SW480 (cell line): ENCODE data around the gene SLC38A2.
A peak's percentile ranks its signal among the peaks of the same experiment; 100 is the strongest.
"Not testable (repeated sequence)": the region's sequence is repeated elsewhere in the genome, so short reads cannot be mapped to it uniquely, and the experiment has no call there.

Source experiments
- DNase-seq: peaks from one replicate; pipeline ENCODE4 v3.0.0-alpha.2; 2016; ENCODE audit warnings: low spot score

SLC38A2 gene

GRCh38 chr12:46372544-46373300 is at the start of gene SLC38A2:
Gene SLC38A2 (minus strand): TSS chr12:46372773. CDS start chr12:46371293, 1,480 bp downstream.
- DNase-seq, result peak; percentile 92

- no peak for DNase-seq
Observed at GRCh38 chr12:46419675-46420074, 47.1 kb upstream of the SLC38A2 start.

DNA sequence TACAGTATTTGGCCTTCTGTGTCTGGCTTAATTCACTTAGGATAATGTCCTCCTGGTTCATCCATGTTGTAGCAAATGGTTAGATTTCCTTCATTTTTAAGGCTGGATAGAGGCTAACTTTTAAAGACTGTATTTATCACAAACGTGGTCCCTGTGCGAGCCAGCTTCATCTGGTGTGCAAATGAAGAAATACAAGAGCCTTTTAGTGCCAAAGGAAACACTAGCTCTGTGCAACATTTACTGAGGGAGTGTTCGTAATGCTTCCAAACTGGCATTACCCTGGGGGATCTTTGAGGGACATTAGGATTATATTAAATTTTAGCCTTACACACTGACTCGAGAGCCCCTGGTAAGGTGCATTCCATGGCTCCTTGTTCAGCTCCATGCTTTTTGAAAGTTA is 43.0 kb upstream of the SLC38A2 start:
- DNase-seq, result no peak

GRCh38 chr12:46414591-46415268 is 42.2 kb upstream of the SLC38A2 start:
- no peak for DNase-seq

DNA sequence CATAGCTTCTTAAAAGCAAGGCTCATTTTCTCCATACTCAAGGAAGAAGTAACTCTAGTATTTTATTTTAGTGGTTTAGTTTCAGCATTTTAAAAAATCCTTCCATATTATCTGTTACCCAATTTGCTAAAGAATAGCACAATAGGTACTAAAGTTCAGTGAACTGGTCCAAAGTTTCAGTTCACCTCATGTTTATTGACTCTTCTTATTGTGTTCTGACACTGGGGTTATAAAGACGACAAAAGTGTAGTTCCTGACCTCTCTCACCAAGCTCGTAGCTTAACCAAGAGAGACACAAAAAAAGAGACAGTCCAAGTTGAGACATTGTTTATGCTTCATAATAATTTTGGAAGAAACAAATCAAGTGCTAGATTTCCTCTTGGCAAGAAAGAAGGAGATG is 40.8 kb upstream of the SLC38A2 start:
- DNase-seq, result no peak

DNA sequence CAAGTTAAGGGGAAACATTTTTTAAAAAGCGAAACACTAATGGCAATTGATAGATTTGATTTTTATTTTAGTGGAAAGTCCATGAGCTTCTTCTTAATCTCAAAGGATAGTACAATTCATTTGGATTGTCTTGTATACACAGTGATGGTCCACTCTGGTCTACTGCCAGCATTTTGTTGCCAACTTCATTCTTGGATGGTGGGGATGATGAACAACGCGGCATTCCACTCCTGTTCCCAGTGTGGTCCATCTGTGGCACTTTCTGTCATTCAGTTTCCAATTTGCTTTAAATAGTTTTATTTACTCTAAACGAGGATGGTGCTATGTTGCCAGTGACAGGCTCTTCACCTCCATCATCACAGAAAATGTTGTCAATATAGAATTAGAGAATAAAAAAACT is 40.3 kb upstream of the SLC38A2 start:
- no peak for DNase-seq

DNA sequence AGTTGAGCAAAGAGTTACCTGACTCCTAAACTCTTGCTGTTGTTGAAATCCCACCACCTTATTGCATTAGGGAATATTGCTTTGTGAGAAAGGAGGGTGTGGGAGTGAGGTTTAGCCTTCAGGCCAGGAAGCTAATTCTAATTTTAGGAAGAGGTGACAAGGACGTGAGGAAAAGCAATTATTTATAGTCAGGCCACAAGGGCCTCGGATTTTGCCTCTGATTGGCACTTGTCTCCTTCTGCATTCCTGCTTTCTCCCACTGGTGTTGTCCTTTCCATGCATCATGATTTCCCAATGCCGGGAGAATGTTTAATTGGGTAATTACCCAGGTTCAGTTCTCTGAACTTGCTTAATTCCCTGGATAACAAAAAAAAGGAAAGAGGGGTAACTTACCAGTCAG is 37.9 kb upstream of the SLC38A2 start:
- no peak for DNase-seq

GRCh38 chr12:46409974-46410373 is 37.4 kb upstream of the SLC38A2 start:
- no peak for DNase-seq

DNA sequence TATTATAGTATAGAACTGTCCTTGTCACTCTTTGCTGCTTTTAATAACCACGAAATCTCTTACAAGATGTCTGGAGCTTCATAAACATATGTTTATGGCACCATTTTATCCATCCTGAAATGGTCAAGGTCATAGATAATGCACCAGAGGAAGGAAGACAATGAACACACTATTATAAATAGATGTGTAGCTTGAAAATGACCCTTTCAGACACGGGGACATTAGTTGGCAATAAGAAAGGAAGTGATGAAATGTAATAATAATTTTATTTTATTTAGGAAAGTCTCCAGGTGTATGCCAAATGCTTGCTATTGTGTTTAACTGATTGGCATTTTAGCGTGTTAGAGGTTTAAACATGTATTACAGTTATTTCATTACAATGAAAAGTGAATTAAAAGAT is 36.8 kb upstream of the SLC38A2 start:
- no peak for DNase-seq

DNA sequence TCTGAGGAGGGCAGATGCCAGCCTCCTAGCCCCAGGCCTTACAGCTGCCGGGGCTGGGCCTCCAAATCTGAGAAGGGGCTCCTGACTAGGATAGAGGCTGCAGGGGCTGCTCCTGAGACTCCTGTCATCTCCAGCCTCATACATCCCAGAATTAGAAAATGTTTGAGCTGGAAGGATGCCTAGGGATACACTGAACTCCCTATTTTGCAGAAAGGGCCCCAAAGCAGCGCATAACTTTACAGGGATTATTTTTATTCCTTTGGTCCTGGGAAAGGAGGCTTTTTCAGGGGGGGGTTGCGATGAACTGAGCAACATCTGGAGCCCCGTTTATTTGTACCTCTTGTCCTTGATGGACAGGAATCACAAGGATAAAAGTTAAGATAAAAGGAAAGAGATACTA is 35.9 kb upstream of the SLC38A2 start:
- DNase-seq, result no peak

DNA sequence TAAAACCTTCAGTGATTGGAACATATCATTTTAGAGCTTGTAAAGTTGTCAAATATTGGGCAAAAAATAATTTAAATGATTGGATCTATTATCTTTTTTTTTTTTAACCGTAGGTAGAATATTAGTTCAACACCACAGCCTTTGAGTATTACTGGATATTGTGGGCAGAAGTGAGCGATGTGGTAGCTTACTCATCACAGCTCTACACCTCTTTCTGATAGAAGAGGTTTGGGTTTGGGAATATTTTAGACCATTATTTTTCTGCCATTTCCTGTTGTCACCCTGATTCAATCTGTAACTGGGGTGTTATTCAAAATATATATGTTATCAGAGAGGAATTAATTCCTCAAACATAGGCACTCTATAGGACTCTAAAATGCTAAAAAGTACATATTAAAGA is 34.8 kb upstream of the SLC38A2 start:
- DNase-seq, result no peak

DNA sequence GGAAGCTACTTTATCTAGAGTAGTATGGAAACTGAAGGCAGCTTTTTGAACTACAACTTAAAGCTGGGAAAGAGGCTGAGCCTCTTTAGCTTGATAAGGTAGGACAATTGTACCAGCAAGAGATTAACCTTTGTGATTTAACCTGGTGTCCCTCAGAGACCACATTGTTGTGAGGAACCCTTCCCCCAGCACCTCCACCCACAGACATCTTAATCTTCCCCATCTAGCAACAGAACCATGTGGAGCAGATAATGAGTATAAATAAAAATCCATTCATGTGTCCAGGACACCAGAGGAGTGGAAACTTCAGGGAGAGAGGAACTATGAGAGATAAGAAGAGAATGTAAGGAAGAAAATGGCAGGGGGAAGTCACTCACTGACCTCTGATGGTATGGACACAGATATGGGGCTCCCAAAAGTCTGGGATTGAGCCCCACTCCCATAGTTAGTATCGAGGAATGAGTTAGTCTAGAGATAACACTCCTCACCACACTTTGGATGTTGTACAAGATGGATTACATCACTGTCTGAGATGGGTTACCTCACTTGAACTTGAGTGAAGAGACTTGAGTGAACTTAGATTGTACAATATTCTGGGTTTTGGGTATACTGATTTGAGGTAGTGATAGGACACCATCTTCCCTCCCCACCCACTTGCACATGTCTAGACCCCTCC is 33.9 kb upstream of the SLC38A2 start:
- DNase-seq, result no peak

- DNase-seq, result no peak
Observed at GRCh38 chr12:46404733-46405132, 32.2 kb upstream of the SLC38A2 start.

DNA sequence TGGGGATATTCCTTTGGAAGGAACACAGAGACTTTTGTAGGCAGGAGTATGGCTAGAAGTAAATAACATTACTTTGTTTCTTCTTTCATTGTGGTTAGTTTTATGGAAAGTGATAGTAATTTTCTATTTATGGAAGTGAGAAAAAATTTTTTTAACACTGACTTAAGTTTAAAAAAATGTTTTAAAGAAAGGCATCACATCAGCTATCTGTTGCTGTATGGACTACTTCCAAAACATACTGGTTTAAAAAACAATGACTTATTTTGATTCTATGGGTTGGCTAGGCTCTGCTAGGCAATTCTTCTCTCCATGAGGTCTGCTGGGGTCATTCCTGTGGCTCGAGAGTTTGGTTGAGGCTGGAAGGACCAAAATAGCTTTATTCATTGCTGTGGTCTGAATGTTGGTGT is 31.7 kb upstream of the SLC38A2 start:
- DNase-seq, result no peak

GRCh38 chr12:46403719-46404070 is 31.1 kb upstream of the SLC38A2 start:
- DNase-seq, result no peak

- no peak for DNase-seq
Observed at GRCh38 chr12:46402941-46403718, 30.6 kb upstream of the SLC38A2 start.

DNA sequence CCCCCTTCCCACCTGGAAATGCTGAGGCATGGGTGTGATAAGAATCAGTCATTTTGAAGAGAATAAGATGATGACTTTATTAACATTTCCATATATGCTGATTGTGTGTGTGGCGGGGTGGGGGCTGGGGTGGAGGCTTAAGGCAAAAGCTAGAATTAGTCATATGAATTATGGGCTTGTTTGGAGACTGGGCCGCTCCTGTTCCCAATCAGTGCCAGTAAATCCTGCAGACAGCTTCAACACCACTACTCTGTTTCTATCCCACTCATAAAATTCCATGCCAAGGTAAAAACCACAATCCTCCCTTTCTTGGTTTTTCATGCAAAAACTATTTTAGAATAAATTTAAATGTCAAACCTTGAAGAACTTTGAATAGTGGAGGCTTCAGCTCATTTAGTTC is 29.9 kb upstream of the SLC38A2 start:
- DNase-seq, result no peak

DNA sequence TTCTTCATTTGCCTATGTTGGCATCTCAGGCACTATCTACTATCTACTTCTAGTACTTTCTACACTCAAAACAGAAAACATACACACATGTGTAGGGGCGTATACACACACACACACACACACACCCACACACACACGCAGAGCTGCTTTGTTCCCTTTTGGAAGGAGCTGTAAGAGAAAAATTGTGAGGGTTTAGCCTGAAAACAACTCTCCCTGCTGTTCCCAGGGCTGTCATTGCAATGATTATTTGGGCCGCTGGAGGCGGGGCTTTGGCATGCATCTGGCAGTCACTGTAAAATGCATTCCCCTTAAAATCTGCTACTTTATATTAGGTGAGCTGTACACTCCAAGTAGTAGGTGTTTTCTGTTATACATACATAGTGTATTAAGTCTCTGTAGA is 29.1 kb upstream of the SLC38A2 start:
- no peak for DNase-seq

DNA sequence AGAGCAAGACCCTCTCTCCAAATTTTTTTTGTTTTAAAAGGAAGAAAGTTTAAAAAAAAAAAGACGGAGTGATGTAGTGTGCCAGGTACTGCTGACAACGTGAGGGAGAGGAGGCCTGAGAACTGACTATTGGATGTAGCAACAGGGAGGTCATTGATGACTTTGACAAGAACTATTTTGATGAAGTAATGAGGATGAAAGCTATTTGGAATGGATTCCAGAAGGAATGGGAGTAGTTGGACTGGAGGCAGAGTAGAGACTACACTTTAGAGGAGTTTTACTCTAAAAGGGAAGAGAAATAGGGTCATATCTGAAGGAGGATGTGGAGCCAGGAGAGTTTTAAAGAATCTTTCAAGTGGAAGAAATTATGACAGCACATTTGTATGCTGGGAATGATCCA is 27.8 kb upstream of the SLC38A2 start:
- DNase-seq, result no peak

DNA sequence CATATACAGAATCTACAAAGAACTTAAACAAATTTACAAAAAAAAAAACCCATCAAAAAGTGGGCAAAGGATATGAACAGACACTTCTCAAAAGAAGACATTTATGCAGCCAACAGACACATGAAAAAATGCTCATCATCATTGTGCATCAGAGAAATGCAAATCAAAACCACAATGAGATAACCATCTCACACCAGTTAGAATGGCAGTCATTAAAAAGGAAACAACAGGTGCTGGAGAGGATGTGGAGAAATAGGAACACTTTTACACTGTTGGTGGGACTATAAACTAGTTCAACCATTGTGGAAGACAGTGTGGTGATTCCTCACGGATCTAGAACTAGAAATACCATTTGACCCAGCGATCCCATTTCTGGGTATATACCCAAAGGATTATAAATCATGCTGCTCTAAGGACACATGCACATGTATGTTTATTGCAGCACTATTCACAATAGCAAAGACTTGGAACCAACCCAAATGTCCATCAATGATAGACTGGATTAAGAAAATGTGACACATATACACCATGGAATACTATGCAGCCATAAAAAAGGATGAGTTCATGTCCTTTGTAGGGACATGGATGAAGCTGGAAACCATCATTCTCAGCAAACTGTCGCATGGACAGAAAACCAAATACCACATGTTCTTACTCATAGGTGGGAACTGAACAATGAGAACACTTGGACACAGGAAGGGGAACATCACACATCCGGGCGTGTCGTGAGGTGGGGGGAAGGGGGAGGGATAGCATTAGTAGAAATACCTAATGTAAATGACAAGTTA is 27.1 kb upstream of the SLC38A2 start:
- DNase-seq, result not testable (repeated sequence)

DNA sequence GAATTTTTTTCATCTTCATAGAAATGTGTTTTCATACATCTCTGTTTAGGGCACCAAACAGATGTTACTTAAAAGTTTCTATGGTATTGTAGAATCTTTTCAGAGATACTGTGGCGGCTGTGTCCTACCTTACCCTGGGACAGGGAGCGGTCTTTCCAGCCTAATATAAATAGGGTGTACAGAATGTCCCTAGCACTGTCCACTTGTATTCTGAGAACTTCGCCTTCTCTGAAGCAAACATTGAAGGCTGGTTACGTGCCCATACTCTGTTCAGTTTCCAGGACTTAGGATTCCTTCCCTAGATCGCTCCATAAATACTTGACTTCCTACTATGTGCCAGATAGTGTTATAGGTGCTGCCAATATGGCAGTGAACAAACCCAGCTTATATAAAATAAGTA is 24.3 kb upstream of the SLC38A2 start:
- DNase-seq, result no peak

DNA sequence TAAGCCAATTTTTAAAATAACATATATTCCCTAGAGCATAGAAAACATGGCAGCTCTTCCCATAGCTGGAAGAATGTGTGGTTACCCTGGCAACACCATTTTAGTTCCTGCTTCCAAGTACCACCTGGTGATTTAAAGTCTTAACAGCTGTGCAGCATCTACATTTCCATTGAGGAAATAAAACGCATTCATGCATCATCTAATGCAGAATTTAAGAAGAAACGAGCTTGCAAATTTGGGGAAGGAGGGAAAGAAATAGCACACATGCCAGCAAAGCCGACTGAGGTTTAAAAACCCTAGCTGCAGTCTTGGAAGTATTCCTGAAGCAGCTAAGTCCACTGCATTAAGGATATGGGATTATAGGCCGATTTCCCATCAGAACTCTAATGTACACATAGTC is 22.8 kb upstream of the SLC38A2 start:
- DNase-seq, result no peak
